Adrenal gland (tissue), 5 donors: Measurements from ENCODE around the gene NAGPA.

ENCODE experiments used
- CTCF ChIP-seq, 6 experiments: fragments of 450-650 bp in 4 of 6; fragments of 200-600 bp in 2 of 6; sonication (generic) in 1 of 6; IDR thresholded peaks; 1 replicate in 5 of 6; 2 replicates in 1 of 6; pipeline versions ENCODE4 v1.5.1 to v1.8.0; 2016 to 2021; ENCODE audit warnings: antibody characterized with exemption in 6 of 6, mild to moderate bottlenecking in 2 of 6, moderate library complexity in 1 of 6
- POLR2A ChIP-seq, 2 donors: fragments of 450-650 bp; IDR thresholded peaks; one replicate each; pipeline ENCODE4 v1.6.1; 2017; ENCODE audit warnings: antibody characterized with exemption in 2 of 2, mild to moderate bottlenecking in 2 of 2, moderate library complexity in 1 of 2
- donor health status: DM: no; HTN: no; CAD: no.

- TF ChIP-seq POLR2A (IDR thresholded peaks at IDR 0.05) (no peak), CTCF (IDR thresholded peaks at IDR 0.05) (no peak)
These were observed 7.9 kb upstream of the NAGPA start for GRCh38 chr16:5041600-5042133.
